Suprapubic skin (tissue), 4 donors: ENCODE measurements around the gene GLYATL1.

Source experiments
- CTCF ChIP-seq, 2 donors: fragments of 200-600 bp in 1 of 2; fragments of 450-650 bp in 1 of 2; sonication (generic) in 1 of 2; IDR thresholded peaks; one replicate each; pipeline ENCODE4 v1.5.1; 2016 to 2019; ENCODE audit warnings: antibody characterized with exemption in 2 of 2, mild to moderate bottlenecking in 1 of 2, moderate library complexity in 1 of 2
- EP300 ChIP-seq: sonication (generic); formaldehyde crosslinking; IDR thresholded peaks from one replicate; pipeline ENCODE4 v1.6.1; 2017; ENCODE audit warnings: antibody characterized with exemption
- POLR2A ChIP-seq, 2 donors: fragments of 450-650 bp; IDR thresholded peaks; one replicate each; pipeline ENCODE4 v1.6.1; 2017; ENCODE audit warnings: antibody characterized with exemption in 2 of 2, mild to moderate bottlenecking in 2 of 2, moderate library complexity in 2 of 2
- POLR2AphosphoS5 ChIP-seq, 3 donors: sonication (generic); formaldehyde crosslinking; IDR thresholded peaks; one replicate each; pipeline ENCODE4 v1.6.1; 2017; ENCODE audit warnings: antibody characterized with exemption in 3 of 3

- no peak for TF ChIP-seq POLR2A (IDR thresholded peaks at IDR 0.05)
- TF ChIP-seq CTCF (IDR thresholded peaks at IDR 0.05) = no peak
- TF ChIP-seq EP300 = no peak
- no peak for TF ChIP-seq POLR2AphosphoS5 (IDR thresholded peaks at IDR 0.05)
Observed at GRCh38 chr11:58963551-58964104, 24.3 kb downstream of the GLYATL1 start.
